Right lobe of liver (tissue), 4 donors: ENCODE measurements around the gene SELENOI.

Experiments
- POLR2A ChIP-seq: fragments of 450-650 bp; IDR thresholded peaks from one replicate; pipeline ENCODE4 v1.6.1; 2017; ENCODE audit warnings: antibody characterized with exemption, mild to moderate bottlenecking
- TF ChIP-seq, protein P1 (sequence below), 4 donors: fragments of 200-600 bp in 3 of 4; fragments of 450-650 bp in 1 of 4; IDR thresholded peaks; one replicate each; pipeline versions ENCODE4 v1.5.1 to v1.8.0; 2016 to 2022; ENCODE audit warnings: antibody characterized with exemption in 4 of 4, mild to moderate bottlenecking in 2 of 4
- donor health status: DM: no; HTN: no; CAD: no.
- donor health status: DM: no; HTN: no; CAD: no.
- donor health status: DM: no; HTN: yes; CAD: no.

DNA sequence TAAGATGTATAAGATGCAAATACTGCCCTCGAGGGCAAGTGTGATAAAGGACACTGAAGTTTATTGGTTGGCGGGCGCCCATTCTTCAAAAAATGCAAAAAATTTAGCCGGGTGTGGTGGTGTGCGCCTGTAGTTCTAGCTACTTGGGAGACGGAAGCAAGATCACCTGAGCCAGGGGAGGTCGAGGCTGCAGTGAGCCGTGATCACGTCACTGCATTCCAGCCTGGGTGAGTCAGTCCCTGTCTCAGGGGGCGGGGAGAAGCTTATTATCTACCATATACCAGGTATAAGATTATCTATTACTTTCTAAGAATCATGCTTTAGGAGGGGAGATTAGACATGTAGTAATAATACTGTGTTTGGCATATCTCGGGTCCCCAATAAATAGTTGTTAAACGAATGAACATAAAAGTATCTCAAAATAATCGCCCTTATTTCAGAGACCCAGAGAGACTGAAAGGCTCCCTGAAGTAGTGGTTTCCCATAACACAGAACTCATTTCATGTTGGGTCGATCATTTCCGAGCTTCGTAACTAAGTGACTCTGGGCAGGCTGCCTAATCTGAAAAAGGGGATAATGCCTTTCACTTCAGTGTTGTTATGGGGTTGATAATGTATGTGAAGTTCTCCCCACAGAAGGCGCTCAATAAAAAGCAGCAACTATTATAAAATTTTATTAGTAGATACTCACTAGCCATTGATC, 1.2 kb upstream of the SELENOI start:
- TF ChIP-seq, protein P1, sequence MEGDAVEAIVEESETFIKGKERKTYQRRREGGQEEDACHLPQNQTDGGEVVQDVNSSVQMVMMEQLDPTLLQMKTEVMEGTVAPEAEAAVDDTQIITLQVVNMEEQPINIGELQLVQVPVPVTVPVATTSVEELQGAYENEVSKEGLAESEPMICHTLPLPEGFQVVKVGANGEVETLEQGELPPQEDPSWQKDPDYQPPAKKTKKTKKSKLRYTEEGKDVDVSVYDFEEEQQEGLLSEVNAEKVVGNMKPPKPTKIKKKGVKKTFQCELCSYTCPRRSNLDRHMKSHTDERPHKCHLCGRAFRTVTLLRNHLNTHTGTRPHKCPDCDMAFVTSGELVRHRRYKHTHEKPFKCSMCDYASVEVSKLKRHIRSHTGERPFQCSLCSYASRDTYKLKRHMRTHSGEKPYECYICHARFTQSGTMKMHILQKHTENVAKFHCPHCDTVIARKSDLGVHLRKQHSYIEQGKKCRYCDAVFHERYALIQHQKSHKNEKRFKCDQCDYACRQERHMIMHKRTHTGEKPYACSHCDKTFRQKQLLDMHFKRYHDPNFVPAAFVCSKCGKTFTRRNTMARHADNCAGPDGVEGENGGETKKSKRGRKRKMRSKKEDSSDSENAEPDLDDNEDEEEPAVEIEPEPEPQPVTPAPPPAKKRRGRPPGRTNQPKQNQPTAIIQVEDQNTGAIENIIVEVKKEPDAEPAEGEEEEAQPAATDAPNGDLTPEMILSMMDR (IDR thresholded peaks at IDR 0.05), result no peak
- TF ChIP-seq POLR2A, result no peak
